ENCODE measurements around the gene ACADSB. TPM values are rescaled to one million over a fixed set of nuclear protein-coding genes. Genes with fewer than 3 reads are reported as not detected.
A peak's percentile ranks its signal among the peaks of the same experiment; 100 is the strongest.

The ACADSB gene
- total RNA-seq, 1 experiment from 2014 or later = 14.5 TPM

DNA sequence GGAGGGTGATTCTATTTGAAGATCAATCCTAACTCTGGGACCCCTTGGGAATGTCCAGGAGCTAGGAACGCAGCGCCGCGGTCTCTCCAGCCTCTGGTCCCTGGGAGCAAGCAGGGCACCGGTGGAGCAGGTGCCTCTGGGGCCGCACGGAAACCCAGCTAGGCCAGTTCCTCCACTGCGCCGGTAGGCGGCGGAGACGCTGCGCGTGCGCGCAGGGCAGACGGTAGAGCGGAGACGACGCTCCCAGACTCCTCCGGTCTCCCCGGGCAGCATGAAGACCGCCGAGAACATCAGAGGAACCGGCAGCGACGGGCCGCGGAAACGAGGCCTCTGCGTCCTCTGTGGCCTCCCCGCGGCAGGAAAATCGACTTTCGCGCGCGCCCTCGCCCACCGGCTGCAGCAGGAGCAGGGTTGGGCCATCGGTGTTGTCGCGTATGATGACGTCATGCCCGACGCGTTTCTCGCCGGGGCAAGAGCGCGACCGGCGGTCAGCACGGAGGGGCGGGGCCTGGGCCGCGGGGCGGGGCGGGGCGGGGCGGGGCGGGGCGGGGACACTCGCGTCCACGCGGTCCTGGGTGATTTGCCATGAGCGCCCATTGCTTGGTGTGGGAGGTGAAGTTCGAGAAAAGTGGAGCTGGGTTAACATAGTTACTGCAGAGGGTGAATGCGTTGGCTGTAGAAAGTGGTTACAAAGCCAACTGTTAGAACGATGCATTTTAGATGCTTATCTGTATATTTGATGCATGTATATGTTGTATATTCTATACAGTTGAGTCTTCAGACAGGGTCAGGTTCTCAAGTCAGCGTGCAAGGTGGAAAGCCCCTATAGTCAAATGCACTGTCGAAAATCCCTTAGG is 28.4 kb upstream of the ACADSB start, which contains the start of gene PSTK:
PSTK (plus strand) TSS at position 193 of the 857 bp plus-strand sequence; CDS start at position 272, 79 bp downstream.
- Mint-ChIP-seq H3K4me1 (peaks cover 13% of the 10 kb centered on the region), H3K4me3 (peak within 1 kb of the TSS; percentile 81), H3K36me3 (no peaks in the 10 kb centered on the region), H3K27me3 (ENCODE audit: low read depth) (peaks cover 5% of the 10 kb centered on the region; the same call in 1 of the 2 replicates), H3K27ac (peak within 1 kb of the TSS; percentile 96), H3K9me3 (no peaks in the 10 kb centered on the region)
- ChIA-PET POLR2A (no interaction called here), CTCF (interaction anchor here (0.6 to 3.1 kb wide), 15 partner anchors 10 to 332 kb away, joined by 3 to 12 read pairs (median 4); partner anchors contain the start of gene CUZD1)
- DNase-seq (ENCODE audit: low spot score) (peak; percentile 87), ATAC-seq (peak; percentile 98)
- TF ChIP-seq ZNF317 (CRISPR knock-in tag; IDR thresholded peaks at IDR 0.05; ENCODE audit: borderline replicate concordance, low read depth) (no peak), NR3C1 (CRISPR knock-in tag; conservative IDR thresholded peaks at IDR 0.05; ENCODE audit: low read depth) (no peak), TP53 (CRISPR knock-in tag; IDR thresholded peaks at IDR 0.05) (0 out of 2 replicates have a peak, but pooled peaks have one; percentile 35), IRF2 (CRISPR knock-in tag; IDR thresholded peaks at IDR 0.05; ENCODE audit: borderline replicate concordance, low read depth) (no peak), NFE2L1 (CRISPR knock-in tag; IDR thresholded peaks at IDR 0.05) (peak; percentile 60; the same call in 1 of the 2 replicates), OVOL2 (CRISPR knock-in tag; IDR thresholded peaks at IDR 0.05; ENCODE audit: borderline replicate concordance) (no peak), EMX1 (CRISPR knock-in tag; IDR thresholded peaks at IDR 0.05) (no peak), ZMAT4 (CRISPR knock-in tag; IDR thresholded peaks at IDR 0.05) (no peak), RORB (CRISPR knock-in tag; IDR thresholded peaks at IDR 0.05) (no peak), GTF2I (CRISPR knock-in tag; conservative IDR thresholded peaks at IDR 0.05) (no peak), PRRX2 (CRISPR knock-in tag; IDR thresholded peaks at IDR 0.05) (peak; percentile 35; the same call in 1 of the 2 replicates), ZNF232 (CRISPR knock-in tag; IDR thresholded peaks at IDR 0.05) (no peak), E2F1 (CRISPR knock-in tag; IDR thresholded peaks at IDR 0.05) (peak; percentile 55; the same call in 1 of the 2 replicates), ETV6 (CRISPR knock-in tag; IDR thresholded peaks at IDR 0.05) (peak; percentile 93), MYBL2 (CRISPR knock-in tag; IDR thresholded peaks at IDR 0.05) (peak; percentile 40; the same call in 1 of the 2 replicates), ZSCAN18 (CRISPR knock-in tag; IDR thresholded peaks at IDR 0.05) (no peak), ZNF671 (CRISPR knock-in tag; IDR thresholded peaks at IDR 0.05) (no peak)
- TF ChIP-seq, protein P1, sequence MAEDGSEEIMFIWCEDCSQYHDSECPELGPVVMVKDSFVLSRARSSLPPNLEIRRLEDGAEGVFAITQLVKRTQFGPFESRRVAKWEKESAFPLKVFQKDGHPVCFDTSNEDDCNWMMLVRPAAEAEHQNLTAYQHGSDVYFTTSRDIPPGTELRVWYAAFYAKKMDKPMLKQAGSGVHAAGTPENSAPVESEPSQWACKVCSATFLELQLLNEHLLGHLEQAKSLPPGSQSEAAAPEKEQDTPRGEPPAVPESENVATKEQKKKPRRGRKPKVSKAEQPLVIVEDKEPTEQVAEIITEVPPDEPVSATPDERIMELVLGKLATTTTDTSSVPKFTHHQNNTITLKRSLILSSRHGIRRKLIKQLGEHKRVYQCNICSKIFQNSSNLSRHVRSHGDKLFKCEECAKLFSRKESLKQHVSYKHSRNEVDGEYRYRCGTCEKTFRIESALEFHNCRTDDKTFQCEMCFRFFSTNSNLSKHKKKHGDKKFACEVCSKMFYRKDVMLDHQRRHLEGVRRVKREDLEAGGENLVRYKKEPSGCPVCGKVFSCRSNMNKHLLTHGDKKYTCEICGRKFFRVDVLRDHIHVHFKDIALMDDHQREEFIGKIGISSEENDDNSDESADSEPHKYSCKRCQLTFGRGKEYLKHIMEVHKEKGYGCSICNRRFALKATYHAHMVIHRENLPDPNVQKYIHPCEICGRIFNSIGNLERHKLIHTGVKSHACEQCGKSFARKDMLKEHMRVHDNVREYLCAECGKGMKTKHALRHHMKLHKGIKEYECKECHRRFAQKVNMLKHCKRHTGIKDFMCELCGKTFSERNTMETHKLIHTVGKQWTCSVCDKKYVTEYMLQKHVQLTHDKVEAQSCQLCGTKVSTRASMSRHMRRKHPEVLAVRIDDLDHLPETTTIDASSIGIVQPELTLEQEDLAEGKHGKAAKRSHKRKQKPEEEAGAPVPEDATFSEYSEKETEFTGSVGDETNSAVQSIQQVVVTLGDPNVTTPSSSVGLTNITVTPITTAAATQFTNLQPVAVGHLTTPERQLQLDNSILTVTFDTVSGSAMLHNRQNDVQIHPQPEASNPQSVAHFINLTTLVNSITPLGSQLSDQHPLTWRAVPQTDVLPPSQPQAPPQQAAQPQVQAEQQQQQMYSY (CRISPR knock-in tag; IDR thresholded peaks at IDR 0.05) = no peak
- TF ChIP-seq, protein P2, sequence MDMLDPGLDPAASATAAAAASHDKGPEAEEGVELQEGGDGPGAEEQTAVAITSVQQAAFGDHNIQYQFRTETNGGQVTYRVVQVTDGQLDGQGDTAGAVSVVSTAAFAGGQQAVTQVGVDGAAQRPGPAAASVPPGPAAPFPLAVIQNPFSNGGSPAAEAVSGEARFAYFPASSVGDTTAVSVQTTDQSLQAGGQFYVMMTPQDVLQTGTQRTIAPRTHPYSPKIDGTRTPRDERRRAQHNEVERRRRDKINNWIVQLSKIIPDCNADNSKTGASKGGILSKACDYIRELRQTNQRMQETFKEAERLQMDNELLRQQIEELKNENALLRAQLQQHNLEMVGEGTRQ (CRISPR knock-in tag; IDR thresholded peaks at IDR 0.05) = no peak
- TF ChIP-seq, protein P3, sequence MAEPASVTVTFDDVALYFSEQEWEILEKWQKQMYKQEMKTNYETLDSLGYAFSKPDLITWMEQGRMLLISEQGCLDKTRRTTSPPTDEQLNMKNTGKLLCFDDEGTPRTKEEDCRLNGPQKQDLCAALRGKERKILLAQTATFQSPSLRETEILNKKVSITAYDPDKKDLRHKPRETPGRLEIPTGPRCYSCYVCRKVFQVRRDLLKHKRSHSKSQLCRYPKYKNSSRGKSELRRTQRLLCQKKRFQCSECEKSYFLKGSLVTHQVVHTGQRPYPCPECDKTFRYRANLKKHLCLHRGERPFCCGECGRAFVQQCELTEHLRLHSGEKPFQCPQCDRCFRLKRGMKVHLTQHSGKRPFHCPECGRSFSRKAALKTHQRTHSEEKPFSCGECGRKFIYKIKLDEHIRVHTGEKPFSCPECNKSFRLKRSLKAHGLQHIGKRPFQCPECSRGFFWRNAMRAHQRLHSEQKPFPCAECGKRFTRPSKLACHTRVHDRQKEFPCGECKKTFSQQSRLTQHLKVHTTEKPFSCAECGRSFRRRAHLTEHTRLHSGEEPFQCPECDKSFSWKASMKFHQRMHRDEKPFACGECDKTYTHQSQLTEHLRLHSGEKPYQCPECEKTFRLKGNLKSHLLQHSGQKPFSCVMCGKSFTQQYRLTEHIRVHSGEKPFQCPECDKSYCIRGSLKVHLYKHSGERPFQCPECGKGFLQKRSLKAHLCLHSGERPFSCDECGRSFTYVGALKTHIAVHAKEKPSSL (CRISPR knock-in tag; conservative IDR thresholded peaks at IDR 0.05) = no peak
- TF ChIP-seq, protein P4, sequence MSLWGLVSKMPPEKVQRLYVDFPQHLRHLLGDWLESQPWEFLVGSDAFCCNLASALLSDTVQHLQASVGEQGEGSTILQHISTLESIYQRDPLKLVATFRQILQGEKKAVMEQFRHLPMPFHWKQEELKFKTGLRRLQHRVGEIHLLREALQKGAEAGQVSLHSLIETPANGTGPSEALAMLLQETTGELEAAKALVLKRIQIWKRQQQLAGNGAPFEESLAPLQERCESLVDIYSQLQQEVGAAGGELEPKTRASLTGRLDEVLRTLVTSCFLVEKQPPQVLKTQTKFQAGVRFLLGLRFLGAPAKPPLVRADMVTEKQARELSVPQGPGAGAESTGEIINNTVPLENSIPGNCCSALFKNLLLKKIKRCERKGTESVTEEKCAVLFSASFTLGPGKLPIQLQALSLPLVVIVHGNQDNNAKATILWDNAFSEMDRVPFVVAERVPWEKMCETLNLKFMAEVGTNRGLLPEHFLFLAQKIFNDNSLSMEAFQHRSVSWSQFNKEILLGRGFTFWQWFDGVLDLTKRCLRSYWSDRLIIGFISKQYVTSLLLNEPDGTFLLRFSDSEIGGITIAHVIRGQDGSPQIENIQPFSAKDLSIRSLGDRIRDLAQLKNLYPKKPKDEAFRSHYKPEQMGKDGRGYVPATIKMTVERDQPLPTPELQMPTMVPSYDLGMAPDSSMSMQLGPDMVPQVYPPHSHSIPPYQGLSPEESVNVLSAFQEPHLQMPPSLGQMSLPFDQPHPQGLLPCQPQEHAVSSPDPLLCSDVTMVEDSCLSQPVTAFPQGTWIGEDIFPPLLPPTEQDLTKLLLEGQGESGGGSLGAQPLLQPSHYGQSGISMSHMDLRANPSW (CRISPR knock-in tag; conservative IDR thresholded peaks at IDR 0.05; ENCODE audit: low read depth) = no peak
